Measurements from ENCODE around the gene CPSF6. TPM values are rescaled to one million over a fixed set of nuclear protein-coding genes. Genes with fewer than 3 reads are reported as not detected.

CPSF6 gene
- total and polyA plus RNA-seq, 10 donors, result 16.9 to 75.7 (median 58.2) TPM

- WGBS, 5 donors, result 89 to 96% (median 95%) methylated on average over 2 of the region's 2 CpGs
- TF ChIP-seq POLR2AphosphoS5 (IDR thresholded peaks at IDR 0.05), result no peak
- TF ChIP-seq CTCF (IDR thresholded peaks at IDR 0.05 in 8 of 11, conservative IDR thresholded peaks at IDR 0.05 in 3 of 11), result no peak
- no peak for TF ChIP-seq POLR2A (IDR thresholded peaks at IDR 0.05)
- DNase-seq, result no peak
- H3K9me3 ChIP-seq, result peaks cover 0 to 17% (median 2%) of the 10 kb centered on the region in 8 donors
- H3K27ac ChIP-seq, result no peak overlapping the region
- intact Hi-C loops (cut with DNase I; ENCODE audit: low total_unique reads), result no loop called here
- no peaks in the 10 kb centered on the region for H3K36me3 ChIP-seq
- no peaks in the 10 kb centered on the region for H3K4me1 ChIP-seq
- H3K27me3 ChIP-seq (replicated peaks in 1 of 7), result no peaks in the 10 kb centered on the region
- H3K4me3 ChIP-seq, result no peak overlapping the region
Observed at GRCh38 chr12:69318225-69318624, 78.9 kb downstream of the CPSF6 start.

- no peak overlapping the region for H3K27ac ChIP-seq
- intact Hi-C loops (cut with DNase I; ENCODE audit: low total_unique reads), result no loop called here
Observed at GRCh38 chr12:69321351-69321750, 82.0 kb downstream of the CPSF6 start.

More at GRCh38 chr12:69321351-69321750, 82.0 kb downstream of the CPSF6 start:
- TF ChIP-seq POLR2AphosphoS5 (IDR thresholded peaks at IDR 0.05) (no peak), POLR2A (IDR thresholded peaks at IDR 0.05) (no peak)
- WGBS, 5 donors, result 78 to 88% (median 81%) methylated on average over 1 of the region's 1 CpG
- Histone ChIP-seq H3K4me3 (no peak overlapping the region), H3K36me3 (no peaks in the 10 kb centered on the region), H3K4me1 (no peaks in the 10 kb centered on the region), H3K9me3 (peaks cover 0 to 11% (median 2%) of the 10 kb centered on the region in 8 donors), H3K27me3 (replicated peaks in 1 of 7) (no peaks in the 10 kb centered on the region)
- DNase-seq, result no peak

Small RNA genes lying within 50 kb of the gene (microRNA-seq; reads per million reads assigned to microRNA genes)
- 0 reads per million in 3 donors for gene MIR1279

Other genes starting within 250 kb of the CPSF6 start
- gene LYZ, start 108.8 kb downstream of the CPSF6 start, total RNA-seq, result 100 to 1,000 TPM; 149 to 941 (median 318) TPM
- gene LYZ, start 108.8 kb downstream of the CPSF6 start, polyA plus RNA-seq, result 100 to 1,000 TPM in 2 of 3 donors, 10 to 100 TPM in 1; 96.3 to 166 (median 133) TPM
- 10 to 100 TPM; 11.3 to 36.5 (median 15.4) TPM for gene YEATS4, start 120.2 kb downstream of the CPSF6 start, total RNA-seq
- 10 to 100 TPM; 13.6 to 18.3 (median 17.6) TPM for gene YEATS4, start 120.2 kb downstream of the CPSF6 start, polyA plus RNA-seq
- 10 to 100 TPM; 25.3 to 51.7 (median 31.8) TPM for gene FRS2, start 230.8 kb downstream of the CPSF6 start, total RNA-seq
- 1 to 10 TPM; 3.4 to 4.8 (median 4.3) TPM for gene FRS2, start 230.8 kb downstream of the CPSF6 start, polyA plus RNA-seq

All from spleen (tissue), 11 donors.